GM19099 (cell line): ENCODE results near the gene HSD17B7.
A peak's percentile ranks its signal among the peaks of the same experiment; 100 is the strongest.

Experiments
- POLR2A ChIP-seq: IDR thresholded peaks from 3 replicates; pipeline ENCODE4 v1.6.1; 2011; ENCODE audit warnings: low read depth; ENCODE audit not compliant: insufficient read length; ENCODE audit errors: extremely low read depth

HSD17B7 gene, protein sequence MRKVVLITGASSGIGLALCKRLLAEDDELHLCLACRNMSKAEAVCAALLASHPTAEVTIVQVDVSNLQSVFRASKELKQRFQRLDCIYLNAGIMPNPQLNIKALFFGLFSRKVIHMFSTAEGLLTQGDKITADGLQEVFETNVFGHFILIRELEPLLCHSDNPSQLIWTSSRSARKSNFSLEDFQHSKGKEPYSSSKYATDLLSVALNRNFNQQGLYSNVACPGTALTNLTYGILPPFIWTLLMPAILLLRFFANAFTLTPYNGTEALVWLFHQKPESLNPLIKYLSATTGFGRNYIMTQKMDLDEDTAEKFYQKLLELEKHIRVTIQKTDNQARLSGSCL

DNA sequence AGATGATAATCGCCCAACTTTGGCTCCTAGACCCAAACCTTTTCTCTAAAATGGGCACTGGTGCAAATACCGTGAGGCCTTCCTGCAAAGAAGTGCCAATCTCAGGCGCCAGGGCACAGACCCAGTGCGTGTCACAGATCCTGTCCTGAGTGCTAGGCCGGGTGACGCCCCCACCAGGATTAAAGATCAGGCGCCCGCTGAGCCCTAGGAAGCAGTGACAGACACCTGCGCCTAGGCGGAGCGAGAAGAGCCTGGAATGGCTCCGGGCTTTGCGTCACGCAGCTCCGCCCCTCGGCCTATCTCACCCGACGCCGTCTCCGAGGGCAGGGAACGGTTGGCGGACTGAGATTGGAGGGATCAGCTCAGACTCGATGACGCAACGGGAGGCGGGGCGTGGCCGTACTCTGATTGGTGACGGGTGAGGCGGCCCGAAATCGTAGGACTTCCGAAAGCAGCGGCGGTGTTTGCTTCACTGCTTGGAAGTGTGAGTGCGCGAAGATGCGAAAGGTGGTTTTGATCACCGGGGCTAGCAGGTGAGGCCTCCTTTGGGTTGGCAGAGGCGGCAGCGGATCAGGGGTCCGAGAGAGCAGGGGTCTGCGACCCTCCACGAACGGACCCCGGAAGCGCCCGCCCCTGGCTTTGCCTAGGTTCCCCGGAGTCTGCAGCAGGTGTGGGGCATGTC is at the start of gene HSD17B7:
Gene HSD17B7, plus strand, starts transcription at position 400 of the 682 bp plus-strand sequence. Its CDS starts 99 bp downstream, at position 499.
- TF ChIP-seq POLR2A, result peak; percentile 64

DNA sequence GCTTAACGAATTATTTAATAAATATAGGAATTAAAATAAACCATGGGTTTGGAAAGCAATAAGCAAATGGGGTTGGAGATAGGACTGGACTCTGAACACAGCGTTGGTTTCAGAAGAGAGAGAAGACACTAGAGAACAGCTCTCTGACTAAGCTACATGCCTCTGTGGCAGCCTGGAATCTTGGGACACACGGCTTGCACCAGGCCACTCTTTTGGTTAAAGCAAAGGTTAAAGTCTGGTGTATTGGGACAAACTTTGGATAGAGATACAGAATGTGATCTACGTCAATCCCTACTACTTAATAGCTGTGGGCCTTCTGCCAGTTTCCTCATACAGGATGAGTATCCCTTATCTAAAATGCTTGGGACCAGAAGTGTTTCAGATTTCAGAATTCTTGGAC is 49.7 kb upstream of the HSD17B7 start:
- no peak for TF ChIP-seq POLR2A

DNA sequence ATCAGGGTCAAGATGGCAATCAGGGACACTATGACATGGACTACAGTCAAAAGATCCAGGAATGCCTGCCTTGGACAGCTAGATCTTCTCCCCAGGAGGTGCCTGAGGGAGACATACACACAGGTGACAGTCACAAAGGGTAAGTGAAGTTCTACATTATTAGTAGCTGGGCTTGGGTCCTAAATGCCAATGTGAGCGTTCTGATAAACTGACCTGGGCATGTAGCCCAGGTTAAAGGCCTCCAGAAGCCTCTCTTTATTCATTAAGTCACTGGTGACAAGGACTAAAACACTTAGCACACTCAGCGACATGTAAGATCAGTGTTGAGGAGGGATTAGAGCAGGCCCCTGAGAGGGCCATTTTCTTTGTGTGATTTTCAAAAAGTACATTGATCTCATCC is 48.9 kb upstream of the HSD17B7 start:
- TF ChIP-seq POLR2A, result no peak

DNA sequence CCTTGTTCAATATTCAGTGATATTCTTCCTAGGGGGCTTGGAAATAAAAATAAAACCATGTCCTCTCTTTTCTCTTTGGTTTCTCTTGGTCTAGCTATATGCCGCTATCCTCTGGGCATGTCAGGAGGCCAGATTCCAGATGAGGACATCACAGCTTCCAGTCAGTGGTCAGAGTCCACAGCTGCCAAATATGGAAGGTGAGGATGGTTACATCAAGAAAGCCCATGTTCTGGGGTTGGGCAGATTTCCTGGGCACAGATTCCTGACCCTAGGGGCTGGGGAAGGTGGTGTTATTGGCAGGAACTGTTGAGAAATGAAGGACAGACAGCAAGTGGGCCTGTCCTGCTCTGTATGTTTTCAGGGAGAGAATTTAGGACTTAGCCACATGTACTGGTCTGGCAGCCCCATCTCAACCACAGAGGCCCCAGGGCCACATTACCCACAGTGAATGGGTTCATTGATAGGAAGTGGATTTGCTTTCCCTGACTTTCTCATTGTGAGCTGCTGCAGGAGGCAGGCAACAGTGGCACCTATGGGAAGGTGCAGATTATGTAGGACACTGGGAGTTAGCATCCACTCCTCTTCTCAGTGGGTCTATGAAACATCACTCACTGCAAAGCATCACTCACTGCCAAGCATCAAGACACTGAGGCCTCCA is 37.4 kb upstream of the HSD17B7 start:
- TF ChIP-seq POLR2A, result no peak

DNA sequence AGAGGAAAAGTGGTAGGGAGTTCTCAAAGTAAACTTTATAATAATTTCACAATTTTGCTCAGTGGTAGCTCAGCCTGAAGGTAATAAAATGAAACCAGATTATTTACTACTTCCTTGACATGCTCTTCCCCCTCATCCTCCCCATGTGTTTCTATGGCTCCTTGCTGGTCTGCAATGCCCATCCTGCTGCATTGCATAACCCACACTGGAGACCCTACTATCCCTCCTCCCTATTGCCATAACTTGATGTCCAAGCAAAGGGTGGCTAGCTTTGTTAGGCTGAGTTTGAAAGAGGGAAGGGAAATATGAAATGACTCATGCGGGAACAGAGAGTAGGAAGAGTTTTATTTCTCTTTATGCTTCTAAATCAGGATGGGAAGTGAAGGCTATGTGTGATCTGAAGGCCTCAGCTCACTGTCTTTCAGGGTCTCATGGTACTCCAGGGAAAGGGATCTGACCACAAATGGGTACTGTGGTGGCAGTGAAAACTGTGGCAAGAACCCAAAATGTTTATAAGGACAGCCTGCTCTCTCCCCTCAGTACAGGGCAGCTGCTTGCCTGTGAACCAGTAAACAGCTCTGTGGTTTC is 36.4 kb upstream of the HSD17B7 start:
- no peak for TF ChIP-seq POLR2A

DNA sequence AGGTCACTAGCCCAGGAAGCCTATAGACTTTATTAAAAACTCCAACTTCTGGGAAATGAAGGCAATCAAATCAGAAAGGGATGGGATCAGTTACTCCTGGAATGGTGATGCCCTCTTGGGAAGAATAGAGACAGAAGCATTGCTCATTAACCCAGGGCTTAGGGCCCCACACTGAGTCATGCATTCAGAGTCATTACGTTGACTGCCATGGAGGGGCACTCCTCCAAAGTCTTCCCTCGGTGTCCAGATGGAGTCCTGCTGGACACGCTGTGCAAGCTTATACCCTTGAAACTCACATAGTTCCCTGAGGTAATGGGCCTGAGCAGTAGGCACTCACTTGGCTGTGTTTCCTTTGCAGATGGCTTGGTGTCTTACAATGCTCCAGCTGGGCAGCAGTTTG is 35.2 kb upstream of the HSD17B7 start:
- no peak for TF ChIP-seq POLR2A

DNA sequence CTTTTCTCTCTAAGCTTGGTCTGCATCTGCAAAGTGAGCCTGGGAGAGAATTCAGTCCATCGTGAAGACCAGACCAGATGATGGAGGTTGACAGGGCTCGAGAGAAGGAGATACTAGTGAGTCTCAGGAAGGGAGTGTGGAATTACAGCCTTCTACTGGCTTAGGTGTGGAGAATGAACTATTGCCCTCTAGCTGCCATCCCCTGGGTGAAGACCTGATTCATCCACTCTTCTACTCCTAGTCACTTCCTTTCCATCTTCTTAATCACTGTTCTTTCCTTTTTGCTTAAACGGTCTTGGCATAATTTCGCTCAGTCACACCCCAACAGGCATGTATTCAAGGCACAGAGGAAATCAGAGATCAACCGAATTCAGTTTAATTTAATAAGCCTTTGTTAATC is 34.0 kb upstream of the HSD17B7 start:
- no peak for TF ChIP-seq POLR2A

DNA sequence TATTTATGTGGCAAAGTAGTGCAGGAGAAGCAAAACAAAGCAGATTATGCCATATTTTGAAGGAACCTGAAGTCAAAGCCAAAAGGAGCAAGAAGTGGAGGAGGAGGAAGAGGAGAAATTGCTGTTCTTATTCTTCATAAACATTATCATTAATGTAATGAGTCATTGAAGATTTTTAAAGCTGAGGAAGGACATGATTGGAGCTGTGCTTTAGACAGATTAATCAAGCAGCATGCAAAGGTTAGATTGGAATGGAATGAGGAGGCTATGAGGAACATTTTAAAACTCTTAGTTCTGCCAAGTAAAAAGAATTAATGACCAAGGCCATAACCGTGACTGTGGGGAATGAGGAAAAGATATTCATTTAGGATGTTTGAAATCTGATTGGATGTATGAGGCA is 33.0 kb upstream of the HSD17B7 start:
- TF ChIP-seq POLR2A, result no peak

DNA sequence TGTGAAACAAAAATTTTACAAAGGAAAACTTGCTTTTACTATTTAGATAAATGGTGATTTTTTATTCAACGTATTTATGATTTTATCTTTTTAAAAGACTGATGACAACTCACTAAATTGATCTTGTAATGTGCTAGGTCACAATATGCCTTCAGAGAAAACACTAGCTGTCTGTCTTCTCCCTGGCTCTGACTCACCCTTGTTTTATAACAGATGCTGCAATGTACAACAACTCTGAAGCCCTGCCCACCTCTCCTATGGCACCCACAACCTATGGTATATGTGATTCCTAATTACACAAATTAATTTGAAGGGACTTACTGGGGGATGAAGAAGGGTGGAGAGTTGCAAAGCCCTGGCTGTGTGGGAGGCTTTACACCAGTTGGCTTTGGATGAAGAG is 24.7 kb upstream of the HSD17B7 start:
- no peak for TF ChIP-seq POLR2A

DNA sequence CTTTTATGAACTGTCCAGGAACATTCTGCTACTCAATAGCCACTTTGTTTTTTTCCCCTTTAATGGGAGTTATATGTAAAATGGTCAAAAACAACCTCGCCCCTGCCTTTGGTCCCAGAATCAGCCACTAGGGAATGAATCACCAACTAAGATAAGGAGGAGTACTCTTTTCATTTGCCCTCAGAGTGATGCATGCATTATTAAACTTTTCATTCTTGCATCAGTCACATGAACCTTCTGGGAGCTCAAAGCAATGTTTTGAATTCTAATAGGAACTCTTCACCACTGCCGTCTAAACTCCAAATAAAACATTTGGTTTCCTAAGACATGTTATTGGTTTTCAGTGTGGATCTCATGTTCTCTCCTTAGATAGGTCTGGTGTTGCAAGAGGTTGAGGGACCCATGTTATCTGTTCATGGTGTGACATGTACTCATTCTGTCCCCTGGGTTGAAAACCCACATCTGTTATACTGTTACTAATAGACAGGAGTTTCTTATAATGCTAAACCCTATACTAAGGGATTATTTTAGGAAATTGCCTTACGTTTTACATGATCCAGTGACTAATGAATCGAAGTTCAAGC is 17.8 kb upstream of the HSD17B7 start:
- TF ChIP-seq POLR2A, result no peak

DNA sequence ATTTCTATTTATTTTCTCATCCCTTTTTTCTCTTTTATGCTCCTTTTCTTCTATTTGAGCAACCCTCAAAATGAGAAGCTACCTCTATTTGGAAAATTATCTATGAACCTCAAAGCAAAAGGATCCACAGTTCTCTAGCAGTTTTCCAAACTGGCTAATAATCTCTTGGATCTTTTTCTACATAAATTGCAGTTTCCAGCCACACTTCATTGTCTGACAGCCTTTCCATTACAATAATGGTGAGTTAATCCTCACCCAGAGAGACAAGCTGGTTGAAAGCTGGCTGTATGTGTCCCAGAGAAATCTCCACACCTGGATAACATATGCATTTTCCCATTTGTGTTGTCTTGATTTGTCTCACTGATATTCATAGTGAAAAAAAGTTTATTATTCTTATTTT is 16.5 kb upstream of the HSD17B7 start:
- no peak for TF ChIP-seq POLR2A

DNA sequence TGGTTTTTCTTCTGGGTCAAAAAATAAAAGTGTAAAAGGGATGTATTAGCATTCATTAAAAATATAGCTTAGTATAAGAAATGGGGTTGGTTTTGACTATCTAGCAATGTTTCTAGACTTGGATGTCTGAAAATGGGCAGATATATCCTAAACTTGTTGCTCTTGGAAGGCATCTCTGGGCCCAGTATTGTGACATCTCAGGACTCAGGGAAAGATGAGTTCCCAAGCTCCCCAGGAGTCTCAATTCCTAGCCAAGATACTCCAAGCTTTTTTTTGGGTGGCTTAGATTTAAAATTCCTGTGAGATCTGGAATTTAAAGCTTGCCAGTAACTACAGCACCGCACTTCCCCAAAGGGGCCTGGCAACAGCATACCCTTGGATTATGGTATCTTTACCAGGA is 11.5 kb upstream of the HSD17B7 start:
- no peak for TF ChIP-seq POLR2A

DNA sequence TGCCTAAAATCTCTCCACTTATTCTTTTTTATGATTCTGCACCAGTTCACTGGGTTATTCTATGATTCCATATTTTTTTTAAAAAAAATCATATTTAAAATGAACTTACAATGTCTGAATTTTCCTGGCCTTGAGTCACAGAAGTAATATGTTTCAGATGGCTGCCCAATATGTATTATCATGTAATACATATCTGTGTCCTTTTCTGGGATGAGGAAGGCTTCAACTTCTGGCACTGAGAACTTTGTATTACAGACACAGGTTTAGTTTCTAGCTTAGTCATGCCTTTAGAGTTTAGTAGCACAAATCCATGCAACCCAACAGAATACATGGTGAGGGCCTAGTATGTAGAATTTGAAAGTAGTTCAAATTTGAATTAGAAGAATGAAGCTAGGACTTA is 7.8 kb upstream of the HSD17B7 start:
- no peak for TF ChIP-seq POLR2A

DNA sequence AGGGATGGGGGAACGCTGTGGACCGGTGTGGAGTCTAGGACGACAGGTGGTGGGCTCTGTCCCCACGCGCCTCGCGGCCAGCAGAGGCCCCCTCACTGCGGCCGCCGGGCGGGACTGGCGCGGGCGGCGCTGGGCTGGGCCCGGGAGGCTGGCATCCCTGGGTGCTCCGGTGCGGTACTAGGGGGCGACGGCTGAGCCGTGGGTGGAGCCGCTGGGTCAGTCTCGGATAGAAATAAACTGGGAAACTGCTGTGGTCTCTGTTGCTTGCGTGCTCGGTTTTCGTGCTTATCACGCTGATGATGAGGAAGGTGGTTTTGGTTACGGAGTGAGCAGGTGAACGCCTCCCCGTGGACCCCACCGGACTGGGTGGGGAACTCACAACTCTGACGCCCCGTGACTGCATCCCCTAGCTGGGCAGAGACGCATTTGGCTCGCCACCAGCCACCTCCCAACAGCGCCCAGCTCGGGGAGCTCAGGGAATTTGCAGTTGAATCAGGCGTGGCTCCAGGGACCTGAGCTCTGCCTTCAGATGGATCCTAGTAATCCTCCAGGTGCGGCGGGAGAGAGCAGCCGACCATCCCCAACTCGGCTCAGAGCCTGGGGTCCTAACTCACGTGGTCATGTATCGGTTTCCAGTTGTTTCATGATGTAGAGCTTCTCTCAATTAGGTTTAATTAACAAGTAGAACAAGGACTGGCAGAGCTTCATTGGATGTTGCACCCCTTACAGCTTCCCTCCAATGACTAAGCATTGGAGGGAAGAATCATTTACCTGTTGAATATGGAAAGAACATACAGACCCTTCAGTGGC is 32.1 kb downstream of the HSD17B7 start:
- no peak for TF ChIP-seq POLR2A
